Esophagus squamous epithelium (tissue), 5 donors: ENCODE results near the gene GRID2. TPM values are rescaled to one million over a fixed set of nuclear protein-coding genes. Genes with fewer than 3 reads are reported as not detected.

Experiments
- DNase-seq: peaks from one replicate; lab custom pipeline; 2025; lab: John Stamatoyannopoulos, UW
- H3K27ac ChIP-seq, 4 donors: fragments of 200-600 bp; sonication (generic); one replicate each; pipeline ENCODE4 v1.5.1; 2016 to 2019; ENCODE audit warnings: mild to moderate bottlenecking in 1 of 4
- H3K27me3 ChIP-seq, 4 donors: fragments of 200-600 bp; sonication (generic); 1 replicate in 3 of 4; 2 replicates in 1 of 4; pipeline versions ENCODE4 v1.5.1 to v1.6.0; 2017 to 2021; ENCODE audit warnings: antibody characterized with exemption in 1 of 4
- H3K36me3 ChIP-seq, 3 donors: fragments of 200-600 bp; sonication (generic); one replicate each; pipeline ENCODE4 v1.5.1; 2016 to 2019
- H3K4me1 ChIP-seq, 3 donors: fragments of 200-600 bp; sonication (generic); one replicate each; pipeline ENCODE4 v1.5.1; 2017 to 2019
- H3K4me3 ChIP-seq, 4 donors: fragments of 200-600 bp; sonication (generic); 1 replicate in 3 of 4; 2 replicates in 1 of 4; pipeline ENCODE4 v1.5.1; 2016 to 2019; ENCODE audit warnings: mild to moderate bottlenecking in 2 of 4, moderate library complexity in 1 of 4
- H3K9me3 ChIP-seq, 3 donors: fragments of 200-600 bp; sonication (generic); one replicate each; pipeline ENCODE4 v1.5.1; 2016 to 2019
- POLR2A ChIP-seq, 4 donors: fragments of 450-650 bp; IDR thresholded peaks; one replicate each; pipeline ENCODE4 v1.6.1; 2017; ENCODE audit warnings: antibody characterized with exemption in 4 of 4, mild to moderate bottlenecking in 4 of 4, moderate library complexity in 3 of 4
- WGBS, 2 donors: methylation state at CpG; one replicate each; pipeline ENCODE4 v1.1.5; 2018; 5-methylcytosine and 5-hydroxymethylcytosine counted together
- intact Hi-C: fragments of 100-400 bp; cut with DNase I; formaldehyde crosslinking; loops from one replicate; pipeline ENCODE4 v1.15.0; 2022
- total RNA-seq, 4 donors: library from RNA; depleted of rRNA; stranded (reverse); fragments of >200 nt; gene quantifications; one replicate each; pipeline ENCODE4 v1.1.0, GENCODE V29; 2016
- TF ChIP-seq, protein P1 (sequence below), 6 experiments: fragments of 450-650 bp in 4 of 6; fragments of 200-600 bp in 2 of 6; sonication (generic) in 2 of 6; IDR thresholded peaks; one replicate each; pipeline ENCODE4 v1.5.1; 2016 to 2019; ENCODE audit warnings: antibody characterized with exemption in 6 of 6, mild to moderate bottlenecking in 4 of 6, moderate library complexity in 4 of 6
- donor health status: DM: yes; HTN: yes; CAD: no.

The GRID2 gene
- total RNA-seq, 4 donors from 2014 or later = not detected

DNA sequence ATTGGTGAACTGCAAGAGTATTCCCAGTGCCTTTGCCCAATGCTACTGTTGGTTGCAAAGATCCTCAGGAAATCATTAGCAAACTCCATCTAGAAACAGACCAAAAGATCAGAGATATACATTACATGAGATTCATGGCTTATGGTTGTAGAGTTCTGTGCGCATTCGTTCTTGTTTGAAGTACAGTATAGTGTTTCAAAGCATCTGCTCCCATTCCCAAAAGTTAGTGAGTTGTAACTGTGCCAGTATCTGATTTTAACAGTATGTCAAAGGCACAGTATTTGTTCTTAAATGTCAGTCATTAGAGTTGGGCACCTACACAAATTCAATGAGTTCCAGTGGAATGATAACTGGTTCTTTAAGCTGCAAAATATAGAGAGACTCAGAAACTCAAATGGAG is 1210.1 kb downstream of the GRID2 start:
- no peaks in the 10 kb centered on the region for H3K36me3 ChIP-seq
- no peak for TF ChIP-seq POLR2A (IDR thresholded peaks at IDR 0.05)
- TF ChIP-seq, protein P1, sequence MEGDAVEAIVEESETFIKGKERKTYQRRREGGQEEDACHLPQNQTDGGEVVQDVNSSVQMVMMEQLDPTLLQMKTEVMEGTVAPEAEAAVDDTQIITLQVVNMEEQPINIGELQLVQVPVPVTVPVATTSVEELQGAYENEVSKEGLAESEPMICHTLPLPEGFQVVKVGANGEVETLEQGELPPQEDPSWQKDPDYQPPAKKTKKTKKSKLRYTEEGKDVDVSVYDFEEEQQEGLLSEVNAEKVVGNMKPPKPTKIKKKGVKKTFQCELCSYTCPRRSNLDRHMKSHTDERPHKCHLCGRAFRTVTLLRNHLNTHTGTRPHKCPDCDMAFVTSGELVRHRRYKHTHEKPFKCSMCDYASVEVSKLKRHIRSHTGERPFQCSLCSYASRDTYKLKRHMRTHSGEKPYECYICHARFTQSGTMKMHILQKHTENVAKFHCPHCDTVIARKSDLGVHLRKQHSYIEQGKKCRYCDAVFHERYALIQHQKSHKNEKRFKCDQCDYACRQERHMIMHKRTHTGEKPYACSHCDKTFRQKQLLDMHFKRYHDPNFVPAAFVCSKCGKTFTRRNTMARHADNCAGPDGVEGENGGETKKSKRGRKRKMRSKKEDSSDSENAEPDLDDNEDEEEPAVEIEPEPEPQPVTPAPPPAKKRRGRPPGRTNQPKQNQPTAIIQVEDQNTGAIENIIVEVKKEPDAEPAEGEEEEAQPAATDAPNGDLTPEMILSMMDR (IDR thresholded peaks at IDR 0.05) = no peak
- intact Hi-C loops = no loop called here
- H3K27ac ChIP-seq = no peak overlapping the region
- no peaks in the 10 kb centered on the region for H3K9me3 ChIP-seq
- DNase-seq = no peak
- H3K4me3 ChIP-seq = no peak overlapping the region
- H3K4me1 ChIP-seq = no peaks in the 10 kb centered on the region
- H3K27me3 ChIP-seq = no peaks in the 10 kb centered on the region
- WGBS, 2 donors = 89 to 90% methylated on average over 2 of the region's 2 CpGs

DNA sequence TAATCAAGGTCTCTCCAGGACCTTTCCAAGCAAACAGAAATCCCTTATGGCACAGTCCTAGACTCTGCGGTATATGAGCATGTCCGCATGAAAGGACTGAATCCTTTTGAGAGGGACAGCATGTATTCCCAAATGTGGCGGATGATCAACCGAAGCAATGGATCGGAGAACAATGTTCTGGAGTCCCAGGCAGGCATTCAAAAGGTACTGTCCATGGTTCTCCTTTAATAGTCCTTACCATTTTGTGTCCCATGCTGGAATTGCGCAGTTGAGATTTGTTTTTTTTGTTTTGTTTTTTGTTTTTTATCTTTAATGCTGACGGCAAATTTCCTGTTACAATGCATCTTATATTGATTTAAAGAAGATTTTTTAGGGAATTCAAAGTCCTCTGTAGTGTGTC is 1211.4 kb downstream of the GRID2 start:
- 93 to 98% methylated on average over 7 of the region's 7 CpGs for WGBS, 2 donors
- no peak for DNase-seq
- H3K9me3 ChIP-seq = no peaks in the 10 kb centered on the region
- H3K27me3 ChIP-seq = no peaks in the 10 kb centered on the region
- intact Hi-C loops = no loop called here
- H3K4me1 ChIP-seq = no peaks in the 10 kb centered on the region
- no peak overlapping the region for H3K4me3 ChIP-seq
- H3K36me3 ChIP-seq = no peaks in the 10 kb centered on the region
- TF ChIP-seq, protein P1 (IDR thresholded peaks at IDR 0.05) = no peak
- no peak for TF ChIP-seq POLR2A (IDR thresholded peaks at IDR 0.05)
- H3K27ac ChIP-seq = no peak overlapping the region

DNA sequence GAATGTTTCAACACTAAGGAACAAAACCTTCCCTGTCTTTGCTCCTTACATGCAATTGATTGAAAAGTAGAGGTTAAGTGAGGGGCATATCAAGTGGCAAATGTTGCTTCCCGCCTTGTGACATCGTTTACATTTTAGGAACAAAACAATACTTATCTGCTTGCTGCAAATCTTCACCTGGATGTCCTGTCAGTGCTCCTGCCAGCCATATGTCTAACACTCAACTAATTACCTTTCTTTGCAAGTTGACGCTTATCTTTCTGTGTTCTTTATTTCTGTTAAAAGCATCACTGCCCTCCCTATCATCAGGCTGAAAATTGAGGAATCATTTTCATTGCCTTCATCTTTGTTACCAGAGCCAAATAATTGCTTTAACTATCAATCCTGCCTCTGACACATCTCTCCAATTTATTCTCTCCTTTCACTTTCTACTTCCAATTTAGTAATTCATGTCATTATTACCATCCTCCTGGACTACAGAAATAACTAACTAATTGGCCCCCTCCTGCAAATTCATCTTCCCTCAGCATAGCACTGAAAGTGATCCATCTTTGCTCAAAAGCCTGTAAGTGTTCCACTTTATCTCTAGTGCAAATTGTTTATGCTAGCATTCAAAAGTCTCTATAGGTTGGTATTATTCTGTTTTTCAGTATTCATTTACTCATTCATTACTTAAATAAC is 1226.1 kb downstream of the GRID2 start:
- no peaks in the 10 kb centered on the region for H3K9me3 ChIP-seq
- TF ChIP-seq, protein P1 (IDR thresholded peaks at IDR 0.05) = no peak
- no peak for TF ChIP-seq POLR2A (IDR thresholded peaks at IDR 0.05)
- H3K4me1 ChIP-seq = no peaks in the 10 kb centered on the region
- no peaks in the 10 kb centered on the region for H3K36me3 ChIP-seq
- no peak for DNase-seq
- H3K27ac ChIP-seq = no peak overlapping the region
- H3K27me3 ChIP-seq = no peaks in the 10 kb centered on the region
- H3K4me3 ChIP-seq = no peak overlapping the region
- WGBS, 2 donors = 40 to 63% methylated on average over 3 of the region's 3 CpGs
- intact Hi-C loops = no loop called here

DNA sequence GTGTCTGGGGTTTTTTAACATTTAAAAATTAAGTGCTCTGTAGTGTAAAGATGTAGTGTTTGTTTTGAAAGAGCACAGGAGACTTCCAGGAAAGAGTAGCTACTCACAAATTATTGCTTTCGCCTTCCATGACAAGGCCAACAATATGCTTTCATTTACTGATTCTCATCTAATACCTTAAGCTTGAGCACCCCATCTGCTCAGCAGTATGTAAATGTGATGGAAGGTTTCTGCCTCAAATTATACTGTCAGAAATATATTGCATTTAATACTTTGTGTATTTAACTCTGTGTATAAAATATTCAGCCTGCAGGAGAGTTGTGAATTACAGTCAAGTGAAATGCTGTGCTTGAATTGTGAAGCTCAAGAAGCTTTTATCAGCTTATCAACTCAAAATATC is 1228.5 kb downstream of the GRID2 start:
- Histone ChIP-seq H3K27ac (no peak overlapping the region), H3K4me3 (no peak overlapping the region), H3K27me3 (no peaks in the 10 kb centered on the region), H3K9me3 (no peaks in the 10 kb centered on the region), H3K4me1 (no peaks in the 10 kb centered on the region), H3K36me3 (no peaks in the 10 kb centered on the region)
- intact Hi-C loops = no loop called here
- DNase-seq = no peak
- TF ChIP-seq, protein P1 (IDR thresholded peaks at IDR 0.05) = no peak
- TF ChIP-seq POLR2A (IDR thresholded peaks at IDR 0.05) = no peak
- 81 to 85% methylated on average over 1 of the region's 1 CpG for WGBS, 2 donors

DNA sequence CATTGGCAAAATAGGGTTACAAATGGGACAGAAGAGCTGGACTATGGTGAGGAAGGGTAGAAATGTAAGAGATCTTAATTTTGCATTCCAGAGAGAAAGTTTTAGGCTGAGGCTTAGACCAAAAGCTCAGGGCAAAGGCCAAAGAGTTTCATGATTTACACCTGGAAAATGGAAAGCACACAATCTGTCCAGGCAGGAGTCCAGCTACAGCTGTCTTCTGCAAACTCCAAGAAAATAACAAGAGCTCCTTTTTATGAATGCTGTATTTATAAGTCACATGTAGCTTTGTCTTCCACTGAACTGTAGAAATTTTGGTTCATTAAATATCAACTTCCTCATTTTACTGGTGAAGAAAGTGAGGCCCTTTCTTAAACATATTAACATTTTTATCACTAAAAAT is 1236.8 kb downstream of the GRID2 start:
- Histone ChIP-seq H3K27me3 (no peaks in the 10 kb centered on the region), H3K4me1 (no peaks in the 10 kb centered on the region), H3K4me3 (no peak overlapping the region), H3K36me3 (no peaks in the 10 kb centered on the region), H3K27ac (no peak overlapping the region), H3K9me3 (no peaks in the 10 kb centered on the region)
- no peak for DNase-seq
- no peak for TF ChIP-seq POLR2A (IDR thresholded peaks at IDR 0.05)
- TF ChIP-seq, protein P1 (IDR thresholded peaks at IDR 0.05) = no peak
- intact Hi-C loops = no loop called here
